LHCN-M2 (cell line): Measurements from ENCODE around the gene RNF112. TPM values are rescaled to one million over a fixed set of nuclear protein-coding genes. Genes with fewer than 3 reads are reported as not detected.

Source experiments
- DNase-seq: peaks from one replicate; pipeline ENCODE4 v3.0.0-alpha.2; 2012; ENCODE audit warnings: low read depth
- total RNA-seq: library from RNA; depleted of rRNA; stranded (reverse); fragments of >200 nt; gene quantifications from 2 replicates; pipeline ENCODE4 v1.2.3, GENCODE V29; 2014

RNF112 gene
- total RNA-seq, 1 experiment from 2014 or later = not detected

DNA sequence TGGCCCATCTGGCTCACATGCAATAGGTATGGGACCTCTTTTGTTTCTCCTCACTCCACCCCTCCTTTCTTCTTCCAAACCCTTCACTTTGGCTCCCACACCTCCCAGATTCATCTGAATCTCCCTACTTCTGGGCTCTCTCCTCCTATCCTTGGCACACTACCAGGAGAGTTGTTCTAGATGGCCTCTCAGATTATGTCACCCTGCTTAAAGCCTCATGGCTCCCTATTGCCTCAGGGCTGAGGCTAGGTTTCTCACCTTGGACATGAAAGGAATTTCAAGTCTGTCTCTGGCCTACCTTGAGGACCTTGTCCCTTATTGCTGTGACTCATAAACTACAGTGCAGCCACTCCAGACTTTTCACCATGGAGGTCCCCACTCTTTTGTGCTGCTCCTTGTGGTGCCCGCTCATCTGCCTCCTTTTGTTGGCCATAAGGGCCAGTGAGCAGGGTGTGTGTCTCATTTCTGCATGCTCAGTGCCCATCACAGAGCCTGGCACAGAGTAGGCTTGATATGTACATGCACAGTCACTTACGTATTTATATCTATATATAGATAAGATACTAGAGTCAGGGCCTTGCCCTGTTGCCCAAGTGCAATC, 23.0 kb upstream of the RNF112 start:
- no peak for DNase-seq

DNA sequence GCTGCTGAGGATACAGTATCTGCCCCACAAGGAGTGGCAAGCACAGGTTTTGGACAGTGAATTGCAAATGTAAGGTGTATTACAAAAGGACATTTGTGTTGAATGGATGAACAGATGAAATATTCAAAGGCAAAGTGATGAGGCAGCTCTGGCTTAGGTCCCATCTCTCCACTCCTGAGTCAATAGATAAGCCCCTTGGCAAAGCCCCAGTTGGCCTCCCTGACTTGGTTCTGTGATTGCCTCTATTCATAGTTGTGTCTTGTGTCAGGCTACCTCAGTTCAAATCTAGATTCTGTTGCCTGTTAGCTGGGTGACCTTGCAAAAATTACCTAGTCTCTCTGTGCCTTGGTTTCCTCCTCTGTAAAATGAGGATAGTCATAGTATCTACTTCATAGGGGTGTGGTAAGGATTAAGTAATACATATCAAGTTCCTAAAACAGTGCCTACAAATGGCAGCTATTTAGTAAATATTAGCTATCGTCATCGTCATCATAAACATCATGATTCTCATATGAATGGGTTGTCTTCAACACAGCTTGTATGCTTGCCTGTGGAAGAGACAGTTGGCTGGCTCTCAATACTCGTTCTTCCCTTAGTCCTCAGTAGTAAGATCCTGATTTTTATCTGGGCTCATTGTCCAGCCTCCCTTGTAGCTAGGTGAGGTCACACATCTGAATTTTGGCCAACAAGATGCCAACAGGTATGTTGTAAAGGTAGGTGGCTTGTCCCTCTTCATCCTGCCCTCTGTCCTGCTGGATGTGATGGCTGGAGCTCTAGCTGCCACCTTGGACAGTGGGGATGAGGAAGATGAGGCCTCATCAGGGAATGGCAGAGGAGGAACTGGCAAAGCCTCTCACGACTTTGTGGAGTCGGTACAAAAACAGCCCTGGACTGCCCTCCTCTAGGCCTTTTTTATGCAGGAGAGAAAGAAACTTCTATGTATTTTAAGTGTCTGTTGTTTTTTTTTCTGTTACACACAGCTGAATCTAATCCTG, 21.9 kb upstream of the RNF112 start:
- DNase-seq = no peak

DNA sequence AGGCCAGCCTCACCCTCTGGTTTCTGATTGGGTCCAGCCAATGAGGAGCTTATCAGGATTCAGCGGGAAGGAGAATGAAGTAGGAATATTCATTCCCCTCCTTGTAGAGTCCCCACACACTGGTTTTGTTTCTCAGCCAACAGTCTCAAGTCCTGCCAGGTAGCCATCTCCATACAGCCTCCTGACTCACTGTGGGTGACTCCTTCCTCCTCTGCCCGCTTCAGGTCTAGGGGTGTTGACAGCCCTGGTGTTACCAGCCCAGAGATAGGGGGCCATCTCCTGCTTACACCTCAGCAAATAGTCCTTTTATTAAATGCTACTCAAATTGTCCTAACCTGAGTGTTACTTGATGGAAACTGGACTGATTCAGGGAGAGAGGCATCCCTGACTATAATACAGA, 20.1 kb upstream of the RNF112 start:
- DNase-seq = no peak

DNA sequence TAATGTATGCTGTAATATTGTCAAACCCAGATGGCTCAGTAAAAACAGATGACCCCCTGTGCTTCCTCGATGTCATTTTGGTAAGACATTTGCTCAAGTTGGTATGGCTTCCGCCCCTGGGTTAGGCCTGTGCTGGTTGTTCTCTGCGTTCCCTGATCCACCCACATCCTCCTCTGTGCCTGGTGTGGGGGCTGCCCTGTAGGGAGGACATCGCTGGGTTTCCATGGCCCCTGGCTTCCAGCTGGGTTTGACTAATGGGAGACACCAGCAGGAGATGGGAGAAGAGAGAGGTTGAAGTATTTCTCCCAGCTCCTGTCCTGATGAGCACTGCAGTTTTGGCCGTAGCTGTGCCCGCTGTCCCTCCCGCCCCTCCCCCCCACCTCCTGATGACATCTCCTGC, 19.6 kb upstream of the RNF112 start:
- DNase-seq = no peak

DNA sequence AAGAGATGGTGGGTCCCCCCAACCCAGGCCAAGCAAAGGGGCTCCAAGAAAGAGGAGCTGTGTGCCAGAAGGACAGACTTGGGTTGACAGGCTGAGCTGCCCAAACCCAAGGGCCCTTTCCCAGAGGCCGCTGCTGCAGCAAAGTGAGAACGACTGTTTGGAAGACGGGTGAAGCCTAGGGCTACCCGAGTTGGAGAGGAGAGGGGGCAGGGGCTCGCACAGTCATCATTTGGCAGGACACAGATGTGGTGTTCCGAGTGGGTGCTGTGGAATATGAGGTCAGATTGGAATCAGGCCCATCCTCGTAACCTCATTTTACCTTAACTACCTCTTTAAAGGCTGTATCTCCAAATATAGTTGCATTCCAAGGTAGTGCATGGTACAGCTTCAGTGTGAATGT, 18.7 kb upstream of the RNF112 start:
- DNase-seq = no peak

DNA sequence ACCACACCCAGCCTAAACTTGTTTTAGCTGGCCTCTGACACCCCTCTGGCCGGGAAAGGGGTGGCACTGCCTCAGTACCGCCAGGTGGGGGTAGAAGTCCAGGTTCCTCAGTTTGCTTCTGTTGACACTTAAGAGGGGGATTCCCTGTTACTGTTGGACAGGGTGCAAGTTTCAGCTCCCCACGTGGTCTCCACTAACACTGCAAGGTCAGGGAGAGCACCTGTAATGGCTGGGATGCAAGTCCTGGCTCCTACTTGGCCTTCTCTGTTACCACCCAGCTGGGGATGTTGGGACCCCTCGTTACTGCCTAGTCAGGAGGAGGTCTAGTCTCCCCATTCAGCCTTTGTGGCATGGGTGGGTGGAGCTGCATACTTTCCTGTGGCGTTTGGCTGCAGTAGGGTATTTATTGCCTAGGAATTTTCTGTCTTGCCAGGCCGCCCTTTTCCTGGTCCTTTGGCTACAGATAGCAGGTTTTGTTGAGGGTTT, 13.4 kb upstream of the RNF112 start:
- no peak for DNase-seq

DNA sequence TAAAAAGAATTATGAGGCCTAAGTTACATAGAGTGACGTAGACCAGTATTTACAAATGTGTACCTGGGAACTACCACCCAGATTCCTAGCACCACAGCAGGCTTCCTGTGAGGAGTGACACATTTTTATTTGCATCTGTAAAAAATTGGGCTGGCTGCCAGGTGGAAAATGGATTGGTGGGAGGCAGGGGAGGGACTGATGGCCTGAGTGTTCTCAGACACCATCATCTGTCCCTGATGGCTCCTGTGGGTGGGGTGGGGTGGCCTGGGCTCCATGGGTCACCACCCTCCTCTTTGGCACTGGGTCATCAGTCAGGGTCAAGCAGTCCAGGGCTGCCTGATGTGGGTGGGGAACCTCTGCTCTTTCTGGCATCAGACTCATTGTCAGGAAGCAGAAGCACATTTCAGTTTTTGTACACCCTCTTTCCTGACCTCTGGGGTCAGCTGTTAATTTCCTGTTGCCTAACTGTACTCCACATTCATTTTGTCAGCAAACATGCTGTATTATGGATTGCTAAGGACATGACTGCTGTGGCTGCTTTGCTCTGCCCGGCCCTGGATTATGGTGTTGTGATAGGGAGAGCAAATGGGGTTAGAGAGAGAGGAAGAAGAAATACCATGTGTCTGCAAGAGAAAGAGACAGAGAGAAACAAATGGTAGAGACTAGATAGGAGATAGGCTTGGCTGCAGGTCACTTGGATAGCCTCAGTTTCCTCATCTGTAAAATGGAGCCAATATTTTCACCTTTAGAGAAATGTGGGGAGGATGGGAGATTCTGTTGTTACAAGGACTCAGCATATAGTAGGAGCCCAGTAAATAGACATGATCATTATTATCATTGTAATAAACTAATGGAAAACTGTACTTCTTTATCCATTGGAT, 12.5 kb upstream of the RNF112 start:
- peak; percentile 38 for DNase-seq

DNA sequence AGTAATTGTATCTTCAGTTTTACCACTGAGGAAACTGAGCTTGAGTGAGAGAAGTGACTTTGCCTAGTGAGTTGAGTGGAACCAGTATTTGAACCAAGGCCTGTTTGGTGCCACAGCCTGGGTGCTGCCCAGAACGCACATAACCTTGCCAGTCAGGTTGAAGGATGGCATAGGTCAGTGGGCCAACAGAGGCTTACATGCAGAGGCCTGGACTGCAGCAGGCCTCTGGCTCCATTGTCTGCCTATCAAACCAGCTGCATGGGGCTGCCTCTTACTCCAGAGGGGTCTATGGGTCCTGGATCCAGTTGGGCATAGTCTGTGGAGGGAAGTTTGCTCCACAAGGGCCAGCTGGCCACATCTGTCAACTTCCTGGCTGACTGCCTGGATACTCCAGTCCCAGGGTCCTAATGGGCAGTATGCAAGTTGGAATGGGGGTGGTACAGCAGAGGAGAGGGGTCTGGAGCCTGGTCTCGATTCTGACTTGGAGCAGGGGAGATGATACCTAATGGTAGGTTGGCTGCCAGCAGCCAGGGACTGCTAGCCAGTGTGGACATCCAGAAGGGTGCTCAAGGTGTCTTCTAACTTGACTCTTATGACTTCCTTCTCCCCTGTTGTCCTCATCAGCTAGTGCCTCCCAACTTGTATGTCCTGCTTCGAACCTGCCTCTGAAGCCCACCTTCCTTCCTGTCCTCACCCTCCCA, 11.1 kb upstream of the RNF112 start:
- DNase-seq = no peak

DNA sequence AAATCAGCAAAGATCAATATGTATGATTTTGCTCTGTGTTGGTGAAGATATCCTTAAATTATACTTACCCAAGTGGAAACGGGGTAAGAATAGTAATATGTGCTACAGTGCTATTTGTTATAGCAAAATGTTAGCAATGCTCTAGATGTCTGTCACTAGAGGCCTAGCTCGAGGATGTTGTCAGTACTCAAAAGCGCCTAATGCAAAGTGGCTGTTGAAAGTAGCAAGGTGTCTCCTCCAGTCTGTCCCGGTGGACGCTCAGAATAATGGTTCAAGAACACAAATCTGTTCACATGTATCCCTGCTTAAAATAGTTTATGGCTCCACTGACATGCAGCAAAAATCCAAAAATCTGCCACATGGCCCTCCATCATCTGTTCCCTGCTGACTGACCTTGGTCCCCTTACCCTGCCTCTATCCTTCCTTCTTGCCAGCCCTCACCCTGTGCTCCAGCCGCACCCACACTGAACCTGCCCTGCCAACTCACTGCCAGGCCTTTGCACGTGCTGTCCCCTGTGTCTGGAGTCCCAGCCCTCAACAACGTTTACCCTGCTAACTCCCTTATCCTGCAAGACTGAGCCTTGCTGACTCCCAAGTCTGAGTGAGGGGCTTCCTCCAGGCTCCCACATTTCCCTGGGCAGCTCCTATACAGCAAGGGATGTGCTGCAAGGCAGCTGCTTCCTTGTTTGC, 9.6 kb upstream of the RNF112 start:
- no peak for DNase-seq

DNA sequence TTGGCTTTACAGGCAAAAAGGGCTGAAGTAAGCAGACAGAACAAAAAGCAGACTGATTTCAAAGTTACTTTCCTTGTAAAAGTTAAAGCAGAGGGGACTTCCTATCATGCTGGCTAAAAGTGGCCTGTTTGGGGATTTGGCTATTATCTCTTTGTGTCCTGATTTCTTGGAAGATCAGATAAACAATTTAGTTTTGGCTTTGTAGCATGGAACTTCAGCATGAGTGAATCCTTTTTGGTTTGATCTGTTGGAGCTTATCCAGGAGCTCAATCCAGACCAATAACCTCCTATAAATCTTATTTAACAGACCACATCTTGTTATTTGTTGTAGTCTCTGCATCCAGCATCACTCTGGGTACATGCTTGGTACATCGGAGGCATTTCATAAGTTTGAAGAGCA, 8.9 kb upstream of the RNF112 start:
- DNase-seq = no peak

DNA sequence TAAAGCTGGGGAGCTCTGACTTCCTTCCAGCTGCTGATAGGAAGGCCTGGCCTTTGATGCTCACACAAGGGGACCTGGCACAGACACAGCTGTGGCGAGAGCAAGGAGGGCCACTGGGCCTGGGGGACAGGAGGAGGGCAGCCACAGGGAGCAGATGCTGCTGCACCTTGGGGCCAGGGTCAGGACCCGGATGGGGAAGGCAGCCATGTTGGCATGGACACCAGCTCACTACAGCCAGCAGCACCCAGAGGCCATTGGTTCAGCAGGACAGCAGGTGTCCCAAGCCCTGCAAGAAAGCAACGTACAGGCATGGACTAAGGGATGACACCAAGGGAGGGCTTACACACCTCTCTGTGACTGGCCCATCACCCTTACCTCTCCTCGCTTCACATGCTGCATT, 8.0 kb upstream of the RNF112 start:
- no peak for DNase-seq

DNA sequence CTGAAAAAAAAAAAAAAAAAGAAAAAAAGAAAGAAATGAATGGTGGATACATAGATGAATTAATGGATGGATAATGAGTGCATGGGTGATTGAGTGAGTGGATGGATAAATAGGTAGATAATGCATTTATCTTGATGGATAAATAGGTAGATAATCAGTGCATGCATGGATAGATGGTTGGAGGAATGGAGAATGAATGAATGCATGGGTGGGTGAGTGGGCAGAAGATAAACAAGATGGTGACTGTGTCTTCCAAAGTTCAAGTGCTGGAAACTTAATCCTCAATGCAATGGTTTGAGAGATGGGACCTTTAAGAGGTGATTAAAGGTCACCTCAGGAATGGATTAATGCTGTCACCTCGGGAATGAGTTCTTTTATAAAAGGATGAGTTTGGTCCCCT, 6.8 kb upstream of the RNF112 start:
- DNase-seq = no peak

DNA sequence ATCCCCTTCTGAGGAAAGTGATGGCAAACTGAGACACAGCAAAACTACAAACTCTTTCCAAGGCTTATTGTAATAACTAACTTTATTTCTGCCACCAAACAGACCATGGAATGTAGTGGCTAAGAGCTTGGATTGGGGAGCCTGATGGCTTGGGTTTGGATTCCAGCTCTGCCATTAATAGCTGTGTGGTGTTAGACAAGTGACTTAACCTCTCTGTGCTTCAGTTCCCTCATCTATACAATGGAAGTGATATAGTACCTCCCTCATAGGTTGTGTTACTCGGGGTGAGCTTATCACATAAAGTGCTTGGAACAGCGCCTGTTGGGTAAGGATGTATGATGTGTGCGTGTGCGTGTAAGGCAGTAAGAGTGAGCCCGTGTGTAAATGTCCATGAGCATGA, 5.9 kb upstream of the RNF112 start:
- DNase-seq = no peak

DNA sequence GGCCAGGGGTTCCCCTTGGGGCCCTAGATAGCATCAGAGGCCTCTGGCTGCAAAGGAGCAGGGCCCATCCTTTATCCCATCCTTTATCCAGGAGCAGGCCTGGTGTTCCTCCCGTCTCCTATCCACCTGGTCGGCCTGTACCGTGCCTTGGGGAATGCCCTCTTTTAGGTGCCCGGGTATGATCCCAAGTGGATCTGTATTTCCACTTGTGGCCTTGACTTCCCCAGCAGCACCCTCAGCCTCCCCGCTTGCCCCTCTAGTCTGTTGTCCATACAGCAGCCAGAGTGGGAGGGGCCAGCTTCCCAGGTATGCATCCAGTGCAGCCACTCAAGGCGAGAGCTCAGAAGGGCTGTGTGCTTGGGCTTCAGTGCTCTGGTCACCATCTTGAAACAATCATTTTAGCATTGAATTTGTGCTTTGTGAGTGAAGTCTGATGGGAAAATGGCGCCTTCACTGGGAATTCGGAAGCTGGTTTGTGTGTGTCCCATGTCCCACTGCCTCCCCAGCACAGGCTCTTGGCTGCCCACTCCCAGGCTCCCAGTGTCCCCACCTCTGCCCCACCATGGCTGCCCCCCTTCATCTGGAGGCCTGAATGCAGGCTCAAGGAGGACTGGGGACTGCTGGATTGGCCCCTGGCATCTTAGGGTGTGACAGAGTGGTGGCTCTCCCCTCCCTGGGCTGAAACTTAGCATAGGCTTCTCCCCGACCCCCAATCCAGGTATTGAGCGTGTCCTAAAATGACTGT, 3.3 kb upstream of the RNF112 start:
- DNase-seq = no peak

DNA sequence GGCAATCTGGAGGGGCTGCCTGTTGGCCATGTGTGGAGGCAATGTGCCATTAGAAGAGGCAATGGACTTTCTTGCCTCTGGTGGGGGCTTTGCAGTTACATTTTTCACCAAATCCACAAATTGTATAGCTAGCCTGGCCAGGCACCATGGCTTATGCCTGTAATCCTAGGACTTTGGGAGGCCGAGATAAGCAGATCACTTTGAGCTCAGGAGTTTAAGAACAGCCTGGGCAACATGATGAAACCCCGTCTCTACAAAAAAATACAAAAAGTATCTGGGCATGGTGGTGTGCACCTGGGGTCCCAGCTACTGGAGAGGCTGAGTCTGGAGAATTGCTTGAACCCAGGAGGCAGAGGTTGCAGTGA, 2.7 kb upstream of the RNF112 start:
- DNase-seq = no peak

DNA sequence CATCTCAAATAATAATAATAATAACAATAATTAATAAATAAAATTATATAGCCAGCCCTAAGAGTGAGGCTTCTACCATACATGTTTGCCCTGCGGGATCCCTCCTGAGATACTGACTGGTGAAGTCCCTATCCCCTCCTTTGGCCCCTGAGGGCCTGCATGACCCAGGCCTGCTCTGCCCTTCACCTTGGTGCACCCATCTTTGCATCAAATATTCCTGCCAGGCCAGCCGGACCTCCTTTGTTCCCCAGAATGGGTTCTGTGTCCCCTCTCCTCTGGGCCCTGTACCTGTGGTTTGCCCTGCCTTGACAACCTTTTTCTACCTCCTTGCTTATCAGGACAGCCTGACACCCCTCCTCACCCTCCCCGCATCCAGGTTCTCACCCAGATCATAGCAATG, 2.0 kb upstream of the RNF112 start:
- no peak for DNase-seq

DNA sequence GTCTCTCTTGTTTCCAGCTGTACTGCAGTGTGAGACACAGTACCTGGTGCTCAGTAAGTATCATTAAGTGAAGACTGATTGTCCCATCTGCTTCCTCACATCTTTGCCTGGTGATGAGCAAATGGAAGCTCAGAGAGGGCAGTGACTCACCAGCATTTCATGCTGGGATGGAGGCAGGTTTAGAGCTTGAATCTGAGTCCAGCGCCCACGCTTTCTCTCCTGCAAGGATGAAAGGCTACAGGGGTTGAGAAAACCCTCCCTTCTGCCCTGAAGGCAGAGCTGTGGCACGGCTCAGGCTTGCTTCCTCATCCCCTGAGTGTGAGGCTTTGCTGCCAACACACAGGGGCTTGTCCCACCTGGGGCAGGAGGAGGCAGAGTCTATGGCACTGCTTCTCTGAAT, 1.5 kb upstream of the RNF112 start:
- peak; percentile 73 for DNase-seq

DNA sequence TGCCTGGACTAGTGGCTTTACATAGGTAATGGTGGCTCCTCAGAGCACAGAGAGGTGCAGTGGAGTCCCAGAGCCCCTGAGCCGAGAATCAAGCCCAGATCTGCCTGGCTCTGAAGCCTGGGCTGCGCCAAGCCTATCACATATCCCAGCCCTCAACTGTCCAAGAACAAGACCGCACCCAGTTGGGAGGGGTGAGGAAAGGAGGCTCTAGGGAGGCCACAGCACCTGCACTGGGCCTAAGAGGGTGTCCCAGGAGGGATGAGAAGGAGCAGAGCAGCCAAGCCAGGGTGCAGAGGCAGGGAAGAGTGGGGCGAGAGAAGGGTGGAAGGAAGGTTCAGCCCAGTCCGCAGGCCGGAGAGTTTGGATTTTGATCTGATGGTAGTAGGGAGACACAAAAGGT, 941 bp upstream of the RNF112 start:
- DNase-seq = no peak

DNA sequence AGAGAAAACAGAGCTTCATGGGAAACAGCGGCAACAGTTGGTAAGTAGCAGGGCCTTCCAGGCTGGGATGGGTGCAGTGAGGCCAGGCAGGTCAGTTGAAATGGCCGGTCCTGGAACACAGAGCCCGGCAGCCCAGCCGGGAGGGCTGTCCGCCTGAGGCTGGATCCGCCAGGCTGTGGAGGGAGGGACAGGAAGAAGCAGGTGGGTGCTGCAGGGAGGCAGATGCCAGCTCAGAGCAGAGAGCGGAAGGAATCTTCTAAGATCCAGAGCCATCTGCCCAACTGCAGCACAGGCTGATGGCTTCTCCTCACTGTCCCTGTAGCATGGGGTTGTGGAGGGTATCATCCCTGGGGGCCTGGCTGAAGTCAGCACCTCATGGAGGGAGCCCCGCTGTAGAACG, 599 bp downstream of the RNF112 start:
- DNase-seq = no peak

DNA sequence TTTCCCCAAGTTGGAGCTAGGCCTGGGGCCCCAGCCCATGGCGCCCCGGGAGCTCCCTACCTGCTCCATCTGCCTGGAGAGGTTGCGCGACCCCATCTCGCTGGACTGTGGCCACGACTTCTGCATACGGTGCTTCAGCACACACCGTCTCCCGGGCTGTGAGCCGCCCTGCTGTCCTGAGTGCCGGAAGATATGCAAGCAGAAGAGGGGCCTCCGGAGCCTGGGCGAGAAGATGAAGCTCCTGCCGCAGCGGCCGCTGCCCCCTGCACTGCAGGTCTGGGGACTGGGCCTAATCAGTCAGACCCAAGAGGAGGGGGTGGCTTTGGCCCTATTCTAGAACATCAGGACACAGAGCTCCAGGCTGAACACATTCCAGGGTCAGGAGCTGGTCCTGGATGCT, 1.5 kb downstream of the RNF112 start:
- DNase-seq = no peak
